Measurements from ENCODE around the gene TMEM126B. TPM values are rescaled to one million over a fixed set of nuclear protein-coding genes. Genes with fewer than 3 reads are reported as not detected.

TMEM126B gene
- total and polyA plus RNA-seq, 2 of the 13 experiments (the other 11 are each of a cell fraction or from before 2014, with no cell fraction given) = 33.6 to 54.8 TPM

- TF ChIP-seq RERE (CRISPR knock-in tag; IDR thresholded peaks at IDR 0.05; ENCODE audit: low read depth) = no peak
- TF ChIP-seq ZNF574 (CRISPR knock-in tag; IDR thresholded peaks at IDR 0.05) = peak; percentile 81
- TF ChIP-seq ZBTB7A (CRISPR knock-in tag; IDR thresholded peaks at IDR 0.05) = no peak
- peak; percentile 38; the same call in 1 of the 2 replicates for TF ChIP-seq NCOA2 (CRISPR knock-in tag; IDR thresholded peaks at IDR 0.05)
- TF ChIP-seq TERF1 (CRISPR knock-in tag; IDR thresholded peaks at IDR 0.05) = no peak
- peak; percentile 36; the same call in 1 of the 2 replicates for TF ChIP-seq IRF9 (CRISPR knock-in tag; IDR thresholded peaks at IDR 0.05; ENCODE audit: borderline replicate concordance)
- TF ChIP-seq TARDBP (CRISPR knock-in tag; IDR thresholded peaks at IDR 0.05) = peak; percentile 62; the same call in 1 of the 2 replicates
- peak in 1 of 2 experiments; percentile 43; a peak in 2 of 4 replicates for TF ChIP-seq REST (IDR thresholded peaks at IDR 0.05; ENCODE audit: borderline replicate concordance in 1 of 2, low read depth in 1 of 2, low read length in 2 of 2)
- TF ChIP-seq FOSL1 (CRISPR knock-in tag; IDR thresholded peaks at IDR 0.05; ENCODE audit: borderline replicate concordance) = no peak
- TF ChIP-seq MLLT10 (CRISPR knock-in tag; IDR thresholded peaks at IDR 0.05) = no peak
Measured at GRCh38 chr11:85627998-85628770, at the start of gene TMEM126B (continued).
